PC-3 (cell line): ENCODE results near the gene ATP6V1G1. TPM values are rescaled to one million over a fixed set of nuclear protein-coding genes. Genes with fewer than 3 reads are reported as not detected.

Source experiments
- ATAC-seq: fragments of 200-7000 bp; cut with Tn5 transposase; 2 replicates; pipeline ENCODE4 v1.9.1; 2020; ENCODE audit warnings: mild to moderate bottlenecking, moderate library complexity
- BruUV-seq: library from RNA; stranded (reverse); fragments of 400-500 nt; replicated peaks from 2 replicates; lab custom pipeline; 2021; lab: Mats Ljungman, UMichigan
- CTCF ChIA-PET: fragments of 300-600 bp; sonication (Branson Sonifier 250); formaldehyde crosslinking; loops from one replicate; lab custom pipeline; 2022; ENCODE audit warnings: antibody characterized with exemption; lab: Charles Lee
- POLR2A ChIA-PET: fragments of 300-600 bp; sonication (Branson Sonifier 250); formaldehyde crosslinking; loops from one replicate; lab custom pipeline; 2022; ENCODE audit warnings: antibody characterized with exemption; ENCODE audit not compliant: unreplicated experiment; lab: Charles Lee
- DNase-seq: peaks from one replicate; pipeline ENCODE4 v3.0.0-alpha.2; 2015
- H2AFZ ChIP-seq: fragments of 300-600 bp; sonication (generic); 2 replicates; pipeline ENCODE4 v1.6.0; 2016; ENCODE audit warnings: antibody characterized with exemption, low read length
- H3F3A ChIP-seq: fragments of 300-600 bp; sonication (generic); one replicate; pipeline ENCODE4 v1.6.0; 2017; ENCODE audit warnings: antibody characterized with exemption, low read length, control low read depth, mild to moderate bottlenecking; ENCODE audit not compliant: unreplicated experiment
- H3K27ac ChIP-seq: fragments of 300-600 bp; sonication (generic); 2 replicates; pipeline ENCODE4 v1.5.1; 2016; ENCODE audit warnings: mild to moderate bottlenecking, low read length
- H3K27me3 ChIP-seq: fragments of 300-600 bp; sonication (generic); 2 replicates; pipeline ENCODE4 v1.6.1; 2016; ENCODE audit warnings: low read length, mixed read lengths
- H3K36me3 ChIP-seq: fragments of 300-600 bp; sonication (generic); 2 replicates; pipeline ENCODE4 v1.6.1; 2016; ENCODE audit warnings: low read depth, mixed run types, low read length, mixed read lengths
- H3K4me1 ChIP-seq: fragments of 300-600 bp; sonication (generic); 2 replicates; pipeline ENCODE4 v1.5.1; 2016; ENCODE audit warnings: low read length; ENCODE audit not compliant: insufficient read depth
- H3K4me2 ChIP-seq: fragments of 300-600 bp; sonication (generic); 2 replicates; pipeline ENCODE4 v1.6.0; 2016; ENCODE audit warnings: low read length
- H3K4me3 ChIP-seq: fragments of 300-600 bp; sonication (generic); 2 replicates; pipeline ENCODE4 v1.5.1; 2016; ENCODE audit warnings: mild to moderate bottlenecking, low read length, mixed read lengths
- H3K79me2 ChIP-seq: fragments of 300-600 bp; sonication (generic); 2 replicates; pipeline ENCODE4 v1.6.1; 2017; ENCODE audit warnings: low read length, mixed read lengths
- H3K9ac ChIP-seq: fragments of 300-600 bp; sonication (generic); 2 replicates; pipeline ENCODE4 v1.6.0; 2016; ENCODE audit warnings: mild to moderate bottlenecking, low read length
- H3K9me2 ChIP-seq: fragments of 300-600 bp; sonication (generic); replicated peaks from 2 replicates; pipeline ENCODE4 v1.6.1; 2016; ENCODE audit warnings: mixed run types, low read length, mixed read lengths
- H3K9me3 ChIP-seq: fragments of 300-600 bp; sonication (generic); 2 replicates; pipeline ENCODE4 v1.6.1; 2016; ENCODE audit warnings: low read length, mixed read lengths
- H4K20me1 ChIP-seq: fragments of 300-600 bp; sonication (generic); 2 replicates; pipeline ENCODE4 v1.6.1; 2016; ENCODE audit warnings: low read length, mixed read lengths
- CTCF ChIP-seq: fragments of 300-600 bp; sonication (generic); conservative IDR thresholded peaks from 2 replicates; pipeline ENCODE4 v1.5.1; 2017; ENCODE audit warnings: antibody characterized with exemption, low read depth, mild to moderate bottlenecking, low read length
- EZH2 ChIP-seq: fragments of 300-600 bp; sonication (generic); IDR thresholded peaks from one replicate; pipeline ENCODE4 v1.6.1; 2017; ENCODE audit warnings: antibody characterized with exemption, mild to moderate bottlenecking, low read length; ENCODE audit not compliant: unreplicated experiment
- EZH2phosphoT487 ChIP-seq: fragments of 300-600 bp; sonication (generic); IDR thresholded peaks from 2 replicates; pipeline ENCODE4 v1.6.1; 2018; ENCODE audit warnings: mild to moderate bottlenecking, antibody characterized with exemption, low read length, borderline replicate concordance
- intact Hi-C: fragments of 100-400 bp; cut with micrococcal nuclease; formaldehyde crosslinking; loops from 2 replicates; pipeline ENCODE4 v1.9.0; 2023
- total RNA-seq: library from RNA; depleted of rRNA; stranded (reverse); fragments of >200 nt; gene quantifications from 2 replicates; pipeline ENCODE4 v1.2.3, GENCODE V29; 2014

Gene ATP6V1G1
- total RNA-seq, 1 experiment from 2014 or later = 126 TPM

GRCh38 chr9:114604989-114605388 is 17.4 kb downstream of the ATP6V1G1 start:
- H3K9me2 ChIP-seq = no peaks in the 10 kb centered on the region
- POLR2A ChIA-PET = no interaction called here
- no peak overlapping the region for H2AFZ ChIP-seq

GRCh38 chr9:114606068-114606467 is 18.5 kb downstream of the ATP6V1G1 start:
- ATAC-seq (no peak), DNase-seq (no peak)
- TF ChIP-seq EZH2 = no peak
- TF ChIP-seq EZH2phosphoT487 = no peak
- no peak for TF ChIP-seq CTCF

More at GRCh38 chr9:114604989-114605388, 17.4 kb downstream of the ATP6V1G1 start:
- Histone ChIP-seq H3K27ac (no peak overlapping the region), H3K9ac (no peak overlapping the region), H3K36me3 (no peaks in the 10 kb centered on the region; the same call in 1 of the 2 replicates), H3K4me3 (no peak overlapping the region), H3K79me2 (no peaks in the 10 kb centered on the region), H4K20me1 (no peaks in the 10 kb centered on the region), H3K9me3 (no peaks in the 10 kb centered on the region), H3F3A (peaks cover 6% of the 10 kb centered on the region), H3K27me3 (no peaks in the 10 kb centered on the region), H3K4me2 (no peak overlapping the region), H3K4me1 (peaks cover 5% of the 10 kb centered on the region; the same call in 1 of the 2 replicates)
- ATAC-seq (no peak), DNase-seq (no peak)
- intact Hi-C loops = no loop called here
- no peak for TF ChIP-seq CTCF
- no peak for TF ChIP-seq EZH2phosphoT487
- TF ChIP-seq EZH2 = no peak
- CTCF ChIA-PET = no interaction called here
- no TSS peak for BruUV-seq

GRCh38 chr9:114606597-114607207 is 19.1 kb downstream of the ATP6V1G1 start:
- H3F3A ChIP-seq = peaks cover 6% of the 10 kb centered on the region
- H3K9me3 ChIP-seq = no peaks in the 10 kb centered on the region
- ChIA-PET POLR2A (interaction anchor here (0.7 kb wide), 1 partner anchor 104 kb away, joined by 12 read pairs; no protein-coding TSS in a partner anchor), CTCF (interaction anchor here (0.6 kb wide), 1 partner anchor 408 kb away, joined by 4 read pairs; no protein-coding TSS in a partner anchor)
- peaks cover 14% of the 10 kb centered on the region; the same call in 1 of the 2 replicates for H3K4me1 ChIP-seq
- ATAC-seq (no peak), DNase-seq (no peak)
- no peak overlapping the region for H3K9ac ChIP-seq
- no peak overlapping the region for H3K4me2 ChIP-seq
- H3K27ac ChIP-seq = no peak overlapping the region
- BruUV-seq = no TSS peak
- H4K20me1 ChIP-seq = no peaks in the 10 kb centered on the region
- no peaks in the 10 kb centered on the region for H3K9me2 ChIP-seq
- H3K27me3 ChIP-seq = no peaks in the 10 kb centered on the region
- no peak overlapping the region for H2AFZ ChIP-seq
- peaks cover 1% of the 10 kb centered on the region; the same call in 1 of the 2 replicates for H3K79me2 ChIP-seq
- intact Hi-C loops = no loop called here
- no peaks in the 10 kb centered on the region for H3K36me3 ChIP-seq
- TF ChIP-seq EZH2phosphoT487 (no peak), EZH2 (no peak), CTCF (no peak)
- H3K4me3 ChIP-seq = no peak overlapping the region

More at GRCh38 chr9:114606068-114606467, 18.5 kb downstream of the ATP6V1G1 start:
- peaks cover 14% of the 10 kb centered on the region; the same call in 1 of the 2 replicates for H3K4me1 ChIP-seq
- H3K27me3 ChIP-seq = no peaks in the 10 kb centered on the region
- ChIA-PET POLR2A (interaction anchor here (0.7 kb wide), 1 partner anchor 104 kb away, joined by 12 read pairs; no protein-coding TSS in a partner anchor), CTCF (interaction anchor here (0.6 kb wide), 1 partner anchor 408 kb away, joined by 4 read pairs; no protein-coding TSS in a partner anchor)
- no peaks in the 10 kb centered on the region for H4K20me1 ChIP-seq
- intact Hi-C loops = no loop called here
- H3K79me2 ChIP-seq = no peaks in the 10 kb centered on the region; the same call in 1 of the 2 replicates
- H3K4me3 ChIP-seq = no peak overlapping the region
- H3K9ac ChIP-seq = no peak overlapping the region
- no peak overlapping the region for H2AFZ ChIP-seq
- no peak overlapping the region for H3K27ac ChIP-seq
- no peak overlapping the region for H3K4me2 ChIP-seq
- H3K9me3 ChIP-seq = no peaks in the 10 kb centered on the region
- H3K36me3 ChIP-seq = no peaks in the 10 kb centered on the region; the same call in 1 of the 2 replicates
- no TSS peak for BruUV-seq
- H3F3A ChIP-seq = peaks cover 6% of the 10 kb centered on the region
- H3K9me2 ChIP-seq = no peaks in the 10 kb centered on the region
